ENCODE data around the gene FBXO44.

The FBXO44 gene

DNA sequence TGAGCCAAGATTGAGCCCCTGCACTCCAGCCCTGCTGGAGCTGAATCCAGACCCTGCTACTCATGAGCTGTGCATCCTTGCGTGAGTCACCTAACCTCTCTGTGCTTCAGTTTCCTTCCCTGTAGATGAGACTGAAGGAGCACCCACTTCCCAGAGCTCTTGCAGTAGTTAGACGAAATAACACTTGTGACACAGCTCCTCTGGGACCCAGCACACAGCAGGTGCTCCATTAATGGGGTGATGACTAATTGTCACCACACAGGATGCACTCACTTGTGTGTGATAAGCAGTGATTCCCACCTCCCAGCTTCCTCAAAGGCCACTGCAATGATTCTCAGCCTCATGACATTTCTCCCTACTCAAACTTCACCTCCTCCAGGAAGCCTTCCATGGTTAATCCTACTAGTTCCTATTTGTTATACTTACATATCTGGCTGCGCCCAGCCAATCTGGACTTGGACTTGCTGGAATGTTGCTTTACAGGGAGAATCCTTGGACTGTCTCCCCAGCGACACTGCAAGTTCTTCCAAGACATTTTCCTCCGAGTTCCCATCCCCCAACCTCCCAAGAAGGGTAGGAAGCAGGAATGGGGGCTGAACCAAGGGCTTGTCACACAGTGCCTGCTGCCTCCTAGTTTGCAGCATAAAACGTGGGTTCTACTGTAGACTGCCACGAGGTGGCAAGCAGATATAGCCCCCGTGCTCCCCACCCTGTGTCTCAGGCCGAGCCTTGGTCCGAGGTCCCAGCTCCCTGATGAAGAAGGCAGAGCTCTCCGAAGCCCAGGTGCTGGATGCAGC, 54.1 kb downstream of the FBXO44 start:
- DNase-seq (ENCODE audit: low read depth, low spot score), result no peak

DNA sequence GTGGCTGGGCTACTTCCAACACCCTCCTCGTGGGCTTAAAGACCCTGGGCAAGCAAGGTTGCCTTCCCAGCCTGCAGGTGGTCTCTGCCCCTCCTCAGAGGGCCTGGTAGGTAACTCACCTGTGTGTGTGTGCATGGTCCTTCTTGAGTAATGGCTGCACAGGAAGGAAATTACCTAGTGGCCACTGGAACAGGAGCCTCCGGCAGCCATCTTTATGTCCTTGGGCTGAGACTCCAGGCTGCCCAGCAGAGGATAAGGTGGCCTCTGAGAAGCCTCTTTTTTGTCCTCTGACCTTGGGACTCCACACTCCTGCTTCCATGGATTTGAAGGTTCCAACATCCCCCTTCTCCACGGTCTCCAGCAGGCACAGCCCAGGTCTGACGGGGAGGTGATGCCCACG, 56.8 kb downstream of the FBXO44 start:
- no peak for DNase-seq (ENCODE audit: low read depth, low spot score)

DNA sequence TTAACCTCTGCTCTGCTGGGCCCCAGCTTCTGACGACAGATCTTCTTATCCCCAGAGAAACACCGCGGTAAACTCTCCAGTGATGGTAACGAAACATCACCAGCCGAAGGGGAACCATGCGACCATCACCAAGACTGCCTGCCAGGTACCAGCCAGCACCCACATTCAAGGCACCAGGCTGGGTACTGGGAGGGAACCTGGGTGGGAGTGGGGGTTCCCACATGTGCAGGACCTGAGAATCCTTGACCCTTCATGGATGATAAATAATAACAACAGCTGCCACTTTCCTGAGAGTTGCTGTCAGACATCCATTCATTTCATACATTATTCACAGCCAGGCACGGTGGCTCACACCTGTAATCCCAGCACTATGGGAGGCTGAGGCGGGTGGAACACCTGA, 57.6 kb downstream of the FBXO44 start:
- no peak for DNase-seq (ENCODE audit: low read depth, low spot score)

Measured in ELF-1 (cell line).